Thoracic aorta (tissue), 2 donors: Measurements from ENCODE around the gene BLID. TPM values are rescaled to one million over a fixed set of nuclear protein-coding genes. Genes with fewer than 3 reads are reported as not detected.

ENCODE experiments used
- ATAC-seq: fragments of 150-250 bp; one replicate; pipeline ENCODE4 v1.8.0; 2017; ENCODE audit warnings: low read depth; ENCODE audit not compliant: insufficient number of reproducible peaks, low FRiP score
- DNase-seq: peaks from one replicate; pipeline ENCODE4 v3.0.0-alpha.2; 2020; ENCODE audit warnings: low spot score
- H3K27ac ChIP-seq, 2 donors: fragments of 200-600 bp; sonication (generic); 1 replicate in 1 of 2; 2 replicates in 1 of 2; pipeline ENCODE4 v1.5.1; 2016; ENCODE audit warnings: mild to moderate bottlenecking in 2 of 2, moderate library complexity in 2 of 2
- H3K27me3 ChIP-seq: fragments of 200-600 bp; sonication (generic); replicated peaks from 2 replicates; pipeline ENCODE4 v1.6.0; 2016; ENCODE audit warnings: mild to moderate bottlenecking; ENCODE audit not compliant: insufficient read depth
- H3K36me3 ChIP-seq: fragments of 200-600 bp; sonication (generic); one replicate; pipeline ENCODE4 v1.5.1; 2016
- H3K4me1 ChIP-seq, 2 donors: fragments of 200-600 bp; sonication (generic); 1 replicate in 1 of 2; 2 replicates in 1 of 2; pipeline versions ENCODE4 v1.5.1 to v1.6.0; 2016; ENCODE audit warnings: low read depth in 2 of 2, mild to moderate bottlenecking in 1 of 2; ENCODE audit not compliant: control insufficient read depth in 1 of 2
- H3K4me3 ChIP-seq: fragments of 200-600 bp; sonication (generic); 2 replicates; pipeline ENCODE4 v1.5.1; 2016; ENCODE audit warnings: mild to moderate bottlenecking
- H3K9me3 ChIP-seq: fragments of 200-600 bp; sonication (generic); 2 replicates; pipeline ENCODE4 v1.5.1; 2016
- CTCF ChIP-seq: fragments of 200-600 bp; sonication (generic); IDR thresholded peaks from one replicate; pipeline ENCODE4 v1.5.1; 2019; ENCODE audit warnings: antibody characterized with exemption
- total RNA-seq, 2 donors: library from RNA; depleted of rRNA; stranded (reverse); fragments of >200 nt; gene quantifications; one replicate each; pipeline versions ENCODE4 v1.1.0 to v1.2.3, GENCODE V29; 2016

The BLID gene
- total RNA-seq, 2 donors from 2014 or later = 24.6 to 53.4 TPM

- TF ChIP-seq CTCF = no peak
- no peak for ATAC-seq
Observed at GRCh38 chr11:122128146-122128545, 12.1 kb upstream of the BLID start.

GRCh38 chr11:122127020-122127419 lies 11.0 kb upstream of the BLID start:
- no peak for TF ChIP-seq CTCF
- H3K27ac ChIP-seq = no peak overlapping the region
- ATAC-seq (no peak), DNase-seq (no peak)
- no peaks in the 10 kb centered on the region for H3K9me3 ChIP-seq
- no peak overlapping the region for H3K4me3 ChIP-seq
- H3K36me3 ChIP-seq = no peaks in the 10 kb centered on the region
- peaks cover 0 to 13% of the 10 kb centered on the region in 2 donors for H3K4me1 ChIP-seq
- no peaks in the 10 kb centered on the region for H3K27me3 ChIP-seq

More at GRCh38 chr11:122128146-122128545, 12.1 kb upstream of the BLID start:
- H3K36me3 ChIP-seq = no peaks in the 10 kb centered on the region
- no peaks in the 10 kb centered on the region for H3K9me3 ChIP-seq
- no peak overlapping the region for H3K4me3 ChIP-seq
- H3K4me1 ChIP-seq = peaks cover 0 to 13% of the 10 kb centered on the region in 2 donors
- H3K27me3 ChIP-seq = no peaks in the 10 kb centered on the region
- no peak overlapping the region for H3K27ac ChIP-seq
- no peak for DNase-seq

DNA sequence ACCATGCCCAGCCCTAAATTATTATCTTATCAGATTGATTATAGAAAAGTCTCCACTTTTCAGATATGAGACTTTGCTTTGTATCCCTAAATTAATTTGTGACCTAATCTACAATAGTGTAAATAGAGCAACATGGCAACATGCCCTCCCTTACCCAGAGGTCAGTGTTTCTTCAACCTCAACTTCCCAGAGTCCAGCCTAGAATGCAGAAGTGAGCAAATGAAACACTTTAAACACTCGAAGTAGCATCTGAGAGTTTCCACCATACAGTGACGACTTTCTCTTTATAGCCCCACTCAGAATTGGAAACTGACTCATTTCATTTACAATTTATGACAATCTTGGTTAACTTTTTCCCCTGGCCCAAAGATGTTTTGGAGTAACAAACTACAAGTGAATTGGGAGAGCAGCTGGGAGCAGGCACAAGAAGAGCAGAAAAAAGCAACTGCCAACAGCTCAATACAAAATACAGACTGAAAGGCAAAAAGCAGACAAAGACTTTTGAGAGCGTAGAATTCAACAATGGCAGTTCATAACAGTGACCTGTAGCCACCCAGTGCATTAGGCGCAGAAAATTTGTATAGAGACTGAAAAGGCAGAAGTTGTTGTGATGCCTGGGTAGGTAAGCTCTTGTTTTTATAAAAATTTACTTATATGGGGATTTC lies 10.1 kb upstream of the BLID start:
- ATAC-seq (no peak), DNase-seq (no peak)
- Histone ChIP-seq H3K4me3 (no peak overlapping the region), H3K36me3 (no peaks in the 10 kb centered on the region), H3K27me3 (no peaks in the 10 kb centered on the region), H3K4me1 (peaks cover 0 to 13% of the 10 kb centered on the region in 2 donors), H3K27ac (no peak overlapping the region), H3K9me3 (no peaks in the 10 kb centered on the region)
- TF ChIP-seq CTCF = no peak

DNA sequence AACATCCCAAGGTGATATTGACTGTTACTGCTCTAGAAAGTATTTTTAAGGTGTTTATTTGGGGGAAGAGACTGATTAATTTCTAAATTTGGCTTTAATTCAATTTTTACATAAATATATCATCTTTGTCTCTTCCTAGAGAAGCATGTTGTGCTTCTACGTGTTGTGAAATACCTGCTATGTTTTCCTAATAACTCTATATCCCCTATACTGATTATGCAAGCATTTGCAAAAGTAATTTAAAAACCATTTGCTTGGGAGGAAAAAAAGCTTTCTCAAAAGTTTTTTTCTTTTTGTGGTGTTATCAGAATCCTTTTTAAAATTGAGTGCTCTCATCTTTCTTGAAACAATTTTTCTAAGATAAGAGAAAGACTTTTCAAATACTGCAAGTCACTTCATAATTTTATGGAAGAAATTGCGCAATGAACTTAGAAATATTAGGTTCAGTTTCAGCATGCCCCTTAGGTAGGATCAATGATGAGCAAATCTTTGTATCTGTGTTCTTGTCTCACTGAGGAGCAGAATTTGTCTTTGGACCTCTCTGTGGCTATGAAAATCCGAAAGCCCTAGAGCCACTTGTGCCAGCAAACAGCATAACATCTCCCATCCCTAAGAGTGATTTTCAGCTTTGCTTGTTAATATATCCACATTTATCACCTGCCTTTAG lies 7.4 kb upstream of the BLID start:
- Histone ChIP-seq H3K36me3 (no peaks in the 10 kb centered on the region), H3K9me3 (no peaks in the 10 kb centered on the region), H3K27ac (no peak overlapping the region), H3K4me3 (no peak overlapping the region), H3K27me3 (no peaks in the 10 kb centered on the region), H3K4me1 (peaks cover 0 to 13% of the 10 kb centered on the region in 2 donors)
- no peak for ATAC-seq
- no peak for DNase-seq
- TF ChIP-seq CTCF = no peak

- no peak for TF ChIP-seq CTCF
Observed at GRCh38 chr11:122122179-122122578, 6.2 kb upstream of the BLID start.

More at GRCh38 chr11:122122179-122122578, 6.2 kb upstream of the BLID start:
- H3K4me3 ChIP-seq = no peak overlapping the region
- DNase-seq (no peak), ATAC-seq (no peak)
- no peak overlapping the region for H3K27ac ChIP-seq
- no peaks in the 10 kb centered on the region for H3K9me3 ChIP-seq
- peaks cover 0 to 14% of the 10 kb centered on the region in 2 donors for H3K4me1 ChIP-seq
- H3K36me3 ChIP-seq = no peaks in the 10 kb centered on the region
- no peaks in the 10 kb centered on the region for H3K27me3 ChIP-seq
